H1 (cell line): Measurements from ENCODE around the gene ADNP.

Experiments
- GABPA ChIP-seq: IDR thresholded peaks from 2 replicates; pipeline ENCODE4 v1.6.1; 2011; ENCODE audit warnings: mild to moderate bottlenecking, low read length, moderate library complexity, borderline replicate concordance; ENCODE audit not compliant: insufficient read depth
- POLR2A ChIP-seq, 2 experiments: IDR thresholded peaks; 1 replicate in 1 of 2; 2 replicates in 1 of 2; pipeline ENCODE4 v1.6.1; 2011; ENCODE audit warnings: low read depth in 2 of 2, low read length in 2 of 2, mild to moderate bottlenecking in 2 of 2; ENCODE audit errors: control extremely low read depth in 1 of 2
- RFX5 ChIP-seq: IDR thresholded peaks from 2 replicates; pipeline ENCODE4 v1.6.1; 2011; ENCODE audit warnings: low read depth, low read length, improper control_type of control experiment, borderline replicate concordance
- SIN3A ChIP-seq, 2 experiments: IDR thresholded peaks in 1 of 2; conservative IDR thresholded peaks in 1 of 2; 2 replicates each; pipeline ENCODE4 v1.6.1; 2011 to 2012; ENCODE audit warnings: low read length in 2 of 2, improper control_type of control experiment in 1 of 2, low read depth in 1 of 2, mild to moderate bottlenecking in 1 of 2
- SRF ChIP-seq: IDR thresholded peaks from 2 replicates; pipeline ENCODE4 v1.6.1; 2011; ENCODE audit warnings: mild to moderate bottlenecking, low read depth, low read length, moderate library complexity
- YY1 ChIP-seq: IDR thresholded peaks from 2 replicates; pipeline ENCODE4 v1.6.1; 2011; ENCODE audit warnings: low read depth, mild to moderate bottlenecking, low read length
- TF ChIP-seq, protein P1 (sequence below), 3 experiments: IDR thresholded peaks; 1 replicate in 2 of 3; 2 replicates in 1 of 3; pipeline versions ENCODE4 v1.5.1 to v1.6.1; 2011; ENCODE audit warnings: low read length in 3 of 3, mild to moderate bottlenecking in 3 of 3, inconsistent platforms in 2 of 3, low read depth in 1 of 3, moderate library complexity in 1 of 3; ENCODE audit not compliant: insufficient read depth in 1 of 3; ENCODE audit errors: control extremely low read depth in 1 of 3
- TF ChIP-seq, protein P2 (sequence below): IDR thresholded peaks from 2 replicates; pipeline ENCODE4 v1.6.1; 2011; ENCODE audit warnings: low read length, improper control_type of control experiment
- TF ChIP-seq, protein P3 (sequence below): IDR thresholded peaks from 2 replicates; pipeline ENCODE4 v1.6.1; 2012; ENCODE audit warnings: inconsistent platforms

DNA sequence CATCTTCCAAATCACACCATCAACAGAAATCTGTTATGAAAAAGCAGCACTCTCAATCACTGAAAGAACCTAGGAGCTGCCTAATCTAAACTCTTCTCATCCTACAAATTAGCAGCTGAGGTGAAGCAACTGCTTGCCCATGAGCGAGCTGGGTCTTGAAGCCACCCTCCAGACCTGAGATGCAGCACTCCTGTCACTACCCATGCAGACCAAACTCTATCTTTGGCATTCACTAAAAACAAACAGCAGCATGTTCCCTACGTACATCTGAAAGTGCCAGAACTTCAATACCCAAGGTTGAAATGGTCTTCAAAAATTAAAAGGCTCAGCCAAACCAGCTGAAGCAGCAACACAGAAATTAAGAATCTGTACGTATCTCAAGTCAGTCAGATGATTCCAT lies 14.3 kb downstream of the ADNP start:
- no peak for TF ChIP-seq YY1
- no peak for TF ChIP-seq POLR2A (IDR thresholded peaks at IDR 0.05; ENCODE audit: control extremely low read depth in 1 of 2, low read depth in 2 of 2, low read length in 2 of 2)
- TF ChIP-seq, protein P1, sequence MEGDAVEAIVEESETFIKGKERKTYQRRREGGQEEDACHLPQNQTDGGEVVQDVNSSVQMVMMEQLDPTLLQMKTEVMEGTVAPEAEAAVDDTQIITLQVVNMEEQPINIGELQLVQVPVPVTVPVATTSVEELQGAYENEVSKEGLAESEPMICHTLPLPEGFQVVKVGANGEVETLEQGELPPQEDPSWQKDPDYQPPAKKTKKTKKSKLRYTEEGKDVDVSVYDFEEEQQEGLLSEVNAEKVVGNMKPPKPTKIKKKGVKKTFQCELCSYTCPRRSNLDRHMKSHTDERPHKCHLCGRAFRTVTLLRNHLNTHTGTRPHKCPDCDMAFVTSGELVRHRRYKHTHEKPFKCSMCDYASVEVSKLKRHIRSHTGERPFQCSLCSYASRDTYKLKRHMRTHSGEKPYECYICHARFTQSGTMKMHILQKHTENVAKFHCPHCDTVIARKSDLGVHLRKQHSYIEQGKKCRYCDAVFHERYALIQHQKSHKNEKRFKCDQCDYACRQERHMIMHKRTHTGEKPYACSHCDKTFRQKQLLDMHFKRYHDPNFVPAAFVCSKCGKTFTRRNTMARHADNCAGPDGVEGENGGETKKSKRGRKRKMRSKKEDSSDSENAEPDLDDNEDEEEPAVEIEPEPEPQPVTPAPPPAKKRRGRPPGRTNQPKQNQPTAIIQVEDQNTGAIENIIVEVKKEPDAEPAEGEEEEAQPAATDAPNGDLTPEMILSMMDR (IDR thresholded peaks at IDR 0.05; ENCODE audit: control extremely low read depth in 1 of 3, insufficient read depth in 1 of 3, low read depth in 1 of 3, low read length in 3 of 3), result no peak
- TF ChIP-seq, protein P2, sequence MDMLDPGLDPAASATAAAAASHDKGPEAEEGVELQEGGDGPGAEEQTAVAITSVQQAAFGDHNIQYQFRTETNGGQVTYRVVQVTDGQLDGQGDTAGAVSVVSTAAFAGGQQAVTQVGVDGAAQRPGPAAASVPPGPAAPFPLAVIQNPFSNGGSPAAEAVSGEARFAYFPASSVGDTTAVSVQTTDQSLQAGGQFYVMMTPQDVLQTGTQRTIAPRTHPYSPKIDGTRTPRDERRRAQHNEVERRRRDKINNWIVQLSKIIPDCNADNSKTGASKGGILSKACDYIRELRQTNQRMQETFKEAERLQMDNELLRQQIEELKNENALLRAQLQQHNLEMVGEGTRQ, result no peak
- TF ChIP-seq SRF, result no peak
- TF ChIP-seq RFX5, result no peak
- TF ChIP-seq, protein P3, sequence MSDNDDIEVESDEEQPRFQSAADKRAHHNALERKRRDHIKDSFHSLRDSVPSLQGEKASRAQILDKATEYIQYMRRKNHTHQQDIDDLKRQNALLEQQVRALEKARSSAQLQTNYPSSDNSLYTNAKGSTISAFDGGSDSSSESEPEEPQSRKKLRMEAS, result no peak
- TF ChIP-seq GABPA, result no peak
- TF ChIP-seq SIN3A (conservative IDR thresholded peaks at IDR 0.05 in 1 of 2, IDR thresholded peaks at IDR 0.05 in 1 of 2; ENCODE audit: low read depth in 1 of 2, low read length in 2 of 2), result no peak
